Stimulated activated CD4-positive, alpha-beta T cell treated with anti-CD3 and anti-CD28 coated beads, TNF-alpha, amount 100 ng/mL, for 48 hours (primary cell): ENCODE data around the gene OR2D3.
"Not testable (repeated sequence)": the region's sequence is repeated elsewhere in the genome, so short reads cannot be mapped to it uniquely, and the experiment has no call there.

Experiments
- DNase-seq, 3 donors: peaks; one replicate each; pipeline ENCODE4 v3.0.0-alpha.2; 2020; ENCODE audit warnings: low read depth in 3 of 3

OR2D3 gene

GRCh38 chr11:6928916-6929315 lies 8.1 kb downstream of the OR2D3 start:
- no peak for DNase-seq

GRCh38 chr11:6931146-6931713 lies 10.4 kb downstream of the OR2D3 start:
- DNase-seq, result no peak

GRCh38 chr11:6932145-6932544 lies 11.3 kb downstream of the OR2D3 start:
- no peak for DNase-seq

GRCh38 chr11:6941970-6942369 lies 21.2 kb downstream of the OR2D3 start:
- no peak for DNase-seq

GRCh38 chr11:6943131-6943530 lies 22.3 kb downstream of the OR2D3 start:
- DNase-seq, result no peak

GRCh38 chr11:6954248-6954647 lies 33.4 kb downstream of the OR2D3 start:
- not testable (repeated sequence) for DNase-seq

- DNase-seq, result no peak
These were observed 41.3 kb downstream of the OR2D3 start for GRCh38 chr11:6962141-6962540.

- DNase-seq, result no peak
These were observed 41.9 kb downstream of the OR2D3 start for GRCh38 chr11:6962673-6963072.

GRCh38 chr11:6968816-6969215 lies 48.0 kb downstream of the OR2D3 start:
- DNase-seq, result no peak

- not testable (repeated sequence) for DNase-seq
These were observed 49.1 kb downstream of the OR2D3 start for GRCh38 chr11:6969854-6970253.
